A673 (cell line): Measurements from ENCODE around the gene GSE1. TPM values are rescaled to one million over a fixed set of nuclear protein-coding genes. Genes with fewer than 3 reads are reported as not detected.
A peak's percentile ranks its signal among the peaks of the same experiment; 100 is the strongest.

ENCODE experiments used
- BruUV-seq: library from RNA; stranded (reverse); fragments of 400-500 nt; replicated peaks from 2 replicates; lab custom pipeline; 2021; lab: Mats Ljungman, UMichigan
- CTCF ChIA-PET: fragments of 300-600 bp; sonication (Branson Sonifier 250); formaldehyde crosslinking; loops from one replicate; lab custom pipeline; 2022; ENCODE audit warnings: antibody characterized with exemption; lab: Charles Lee
- POLR2A ChIA-PET: fragments of 300-600 bp; sonication (Branson Sonifier 250); formaldehyde crosslinking; loops from one replicate; lab custom pipeline; 2022; ENCODE audit warnings: antibody characterized with exemption; ENCODE audit not compliant: low non-redundant PET; lab: Charles Lee
- DNase-seq: peaks from one replicate; pipeline ENCODE4 v3.0.0-alpha.2; 2015; ENCODE audit warnings: low spot score
- H3K27ac ChIP-seq: fragments of 200-600 bp; sonication (generic); 2 replicates; pipeline ENCODE4 v1.5.1; 2016; ENCODE audit warnings: mixed run types, low read depth, mild to moderate bottlenecking, mixed read lengths, antibody characterized with exemption, low read length; ENCODE audit not compliant: poor library complexity, severe bottlenecking
- H3K27me3 ChIP-seq: fragments of 200-600 bp; sonication (generic); replicated peaks from 2 replicates; pipeline ENCODE4 v1.6.1; 2017; ENCODE audit warnings: mixed run types, low read depth, mild to moderate bottlenecking, mixed read lengths, antibody characterized with exemption, low read length; ENCODE audit not compliant: insufficient read depth, poor library complexity
- H3K36me3 ChIP-seq: fragments of 200-600 bp; sonication (generic); 2 replicates; pipeline ENCODE4 v1.6.1; 2016; ENCODE audit warnings: mixed run types, mild to moderate bottlenecking, mixed read lengths, antibody characterized with exemption, low read length; ENCODE audit not compliant: insufficient read depth, poor library complexity, severe bottlenecking
- H3K4me1 ChIP-seq: fragments of 200-600 bp; sonication (generic); 2 replicates; pipeline ENCODE4 v1.6.1; 2017; ENCODE audit warnings: mixed run types, mild to moderate bottlenecking, mixed read lengths, antibody characterized with exemption, low read length; ENCODE audit not compliant: insufficient read depth, poor library complexity, severe bottlenecking
- H3K4me3 ChIP-seq: fragments of 200-600 bp; sonication (generic); 2 replicates; pipeline ENCODE4 v1.5.1; 2016; ENCODE audit warnings: low read depth, mixed run types, mild to moderate bottlenecking, mixed read lengths, low read length; ENCODE audit not compliant: poor library complexity, severe bottlenecking
- H3K9me3 ChIP-seq: fragments of 200-600 bp; sonication (generic); 2 replicates; pipeline ENCODE4 v1.6.1; 2016; ENCODE audit warnings: mixed run types, low read depth, mild to moderate bottlenecking, mixed read lengths, antibody characterized with exemption, low read length; ENCODE audit not compliant: poor library complexity, severe bottlenecking
- EZH2 ChIP-seq: fragments of 200-600 bp; sonication (generic); IDR thresholded peaks from 2 replicates; pipeline ENCODE4 v1.6.1; 2017; ENCODE audit warnings: borderline replicate concordance, low read depth, mild to moderate bottlenecking, mixed read lengths, antibody characterized with exemption, low read length; ENCODE audit not compliant: poor library complexity, severe bottlenecking
- intact Hi-C: fragments of 100-400 bp; cut with micrococcal nuclease; formaldehyde crosslinking; loops from one replicate; pipeline ENCODE4 v1.10.0; 2022; ENCODE audit not compliant: unreplicated experiment
- total RNA-seq: library from RNA; stranded (reverse); gene quantifications from 2 replicates; pipeline ENCODE4 v1.2.3, GENCODE V29; 2021
- TF ChIP-seq, protein P1 (sequence below): fragments of 300-800, 200-600 bp; sonication (generic); conservative IDR thresholded peaks from 2 replicates; pipeline ENCODE4 v1.5.1; 2017; ENCODE audit warnings: low read depth, mild to moderate bottlenecking, antibody characterized with exemption, low read length, moderate library complexity, mixed read lengths

GSE1 gene
- total RNA-seq, 1 experiment from 2014 or later, result 64.2 TPM

DNA sequence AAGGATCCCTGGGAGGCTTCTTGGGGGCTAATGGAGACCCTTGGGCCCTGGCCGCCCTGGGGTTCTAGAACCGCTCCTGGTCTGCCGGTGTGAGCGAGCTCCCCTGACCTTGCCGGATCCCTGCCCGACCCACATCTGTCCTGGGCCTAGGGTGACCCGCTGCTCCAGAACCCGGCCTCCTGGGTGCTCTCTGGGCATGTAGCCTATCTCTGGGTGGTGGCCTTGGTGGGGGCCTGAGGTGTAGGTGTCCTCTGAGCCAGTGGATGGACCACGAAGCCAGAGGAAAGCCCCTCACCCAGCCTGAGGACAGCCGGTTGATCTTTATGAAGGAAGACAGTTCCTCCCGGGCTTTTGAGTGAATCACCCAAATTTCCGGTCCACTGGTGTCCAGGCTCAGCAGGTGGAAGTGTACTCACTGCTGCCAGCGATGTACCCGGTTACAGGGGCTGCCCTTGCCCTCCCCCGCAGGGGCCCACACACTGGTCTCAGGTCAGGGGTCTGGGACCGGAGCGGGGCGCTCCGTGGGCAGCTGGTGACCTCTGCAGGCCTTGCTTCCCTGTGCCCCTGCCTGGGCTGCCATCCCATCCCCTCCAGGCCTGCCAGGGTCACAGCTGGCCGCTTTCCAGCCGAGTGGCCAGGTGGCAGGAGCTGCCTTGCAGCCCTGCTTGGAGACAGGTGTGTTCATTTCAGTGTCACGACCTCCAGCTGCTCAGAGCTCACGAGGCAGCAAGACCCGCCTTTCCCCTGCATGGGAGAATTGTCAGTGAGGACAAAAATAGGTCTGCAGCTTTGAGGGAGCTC lies 10.5 kb upstream of the GSE1 start:
- peaks cover 35% of the 10 kb centered on the region for H3K4me1 ChIP-seq
- ChIA-PET POLR2A (no interaction called here), CTCF (no interaction called here)
- no peak for DNase-seq
- no peaks in the 10 kb centered on the region for H3K27me3 ChIP-seq
- no peaks in the 10 kb centered on the region for H3K9me3 ChIP-seq
- BruUV-seq, result no TSS peak
- intact Hi-C loops, result no loop called here
- TF ChIP-seq, protein P1, sequence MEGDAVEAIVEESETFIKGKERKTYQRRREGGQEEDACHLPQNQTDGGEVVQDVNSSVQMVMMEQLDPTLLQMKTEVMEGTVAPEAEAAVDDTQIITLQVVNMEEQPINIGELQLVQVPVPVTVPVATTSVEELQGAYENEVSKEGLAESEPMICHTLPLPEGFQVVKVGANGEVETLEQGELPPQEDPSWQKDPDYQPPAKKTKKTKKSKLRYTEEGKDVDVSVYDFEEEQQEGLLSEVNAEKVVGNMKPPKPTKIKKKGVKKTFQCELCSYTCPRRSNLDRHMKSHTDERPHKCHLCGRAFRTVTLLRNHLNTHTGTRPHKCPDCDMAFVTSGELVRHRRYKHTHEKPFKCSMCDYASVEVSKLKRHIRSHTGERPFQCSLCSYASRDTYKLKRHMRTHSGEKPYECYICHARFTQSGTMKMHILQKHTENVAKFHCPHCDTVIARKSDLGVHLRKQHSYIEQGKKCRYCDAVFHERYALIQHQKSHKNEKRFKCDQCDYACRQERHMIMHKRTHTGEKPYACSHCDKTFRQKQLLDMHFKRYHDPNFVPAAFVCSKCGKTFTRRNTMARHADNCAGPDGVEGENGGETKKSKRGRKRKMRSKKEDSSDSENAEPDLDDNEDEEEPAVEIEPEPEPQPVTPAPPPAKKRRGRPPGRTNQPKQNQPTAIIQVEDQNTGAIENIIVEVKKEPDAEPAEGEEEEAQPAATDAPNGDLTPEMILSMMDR, result no peak
- TF ChIP-seq EZH2, result no peak
- no peaks in the 10 kb centered on the region for H3K36me3 ChIP-seq
- H3K4me3 ChIP-seq, result no peak overlapping the region
- peak overlapping the region; percentile 47 for H3K27ac ChIP-seq

DNA sequence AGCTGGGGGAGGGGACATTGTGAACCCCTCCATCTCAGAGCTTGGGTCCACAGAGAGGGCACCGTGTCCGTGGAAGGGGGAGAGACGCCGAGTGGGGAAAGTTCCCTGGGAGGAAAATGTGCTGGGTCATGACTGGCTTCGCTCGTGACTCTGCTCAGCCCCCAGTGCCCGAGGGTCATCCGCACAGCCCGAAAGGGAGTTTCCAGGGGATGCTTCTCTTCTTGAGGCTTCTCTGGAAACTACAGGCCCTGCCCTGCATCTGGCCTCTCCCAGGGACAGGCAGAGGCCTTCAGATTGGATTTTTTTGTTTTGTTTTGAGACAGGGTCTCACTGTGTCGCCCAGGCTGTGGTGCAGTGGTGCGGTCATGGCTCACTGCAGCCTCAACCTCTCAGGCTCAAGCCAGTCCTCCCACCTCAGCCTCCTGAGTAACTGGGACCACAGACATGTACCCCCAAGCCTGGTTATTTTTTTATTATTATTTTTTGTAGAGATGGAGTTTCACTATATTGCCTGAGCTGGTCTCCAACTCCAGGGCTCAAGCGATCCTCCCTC lies 9.8 kb upstream of the GSE1 start:
- no peaks in the 10 kb centered on the region for H3K36me3 ChIP-seq
- peaks cover 42% of the 10 kb centered on the region for H3K4me1 ChIP-seq
- no peaks in the 10 kb centered on the region for H3K27me3 ChIP-seq
- no peak for TF ChIP-seq EZH2
- TF ChIP-seq, protein P1, result no peak
- BruUV-seq, result no TSS peak
- CTCF ChIA-PET, result no interaction called here
- DNase-seq, result no peak
- intact Hi-C loops, result no loop called here
- H3K9me3 ChIP-seq, result no peaks in the 10 kb centered on the region
- POLR2A ChIA-PET, result no interaction called here
- peak overlapping the region; percentile 47 for H3K27ac ChIP-seq
- no peak overlapping the region for H3K4me3 ChIP-seq

DNA sequence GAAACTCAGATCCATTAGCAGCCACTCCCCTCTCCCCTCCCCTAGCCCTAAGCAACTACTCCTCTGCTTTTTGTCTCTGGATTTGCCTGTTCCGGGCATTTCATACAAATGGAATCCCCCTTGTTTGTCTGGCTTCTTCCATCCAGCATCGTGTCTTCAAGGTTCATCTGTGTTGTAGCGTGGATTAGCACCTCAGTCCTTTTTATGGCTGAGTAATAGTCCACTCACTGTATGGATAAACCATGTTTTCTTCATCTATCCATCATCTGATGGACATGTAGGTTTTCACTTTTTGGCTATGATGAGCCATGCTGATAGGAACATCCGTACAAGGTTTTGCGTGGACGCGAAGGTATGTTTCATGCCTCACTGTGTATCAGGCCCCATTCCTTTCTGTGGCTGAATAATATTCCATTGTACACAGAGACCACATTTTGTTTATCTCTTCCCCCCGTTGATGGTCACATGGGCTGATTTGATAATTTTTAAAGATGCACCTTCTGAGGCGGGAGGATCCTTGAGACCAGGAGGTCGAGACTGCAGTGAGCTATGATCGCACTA lies 8.9 kb upstream of the GSE1 start:
- TF ChIP-seq, protein P1, result no peak
- no peak for TF ChIP-seq EZH2
- POLR2A ChIA-PET, result no interaction called here
- CTCF ChIA-PET, result no interaction called here

More for the DNA sequence above, 8.9 kb upstream of the GSE1 start:
- H3K4me3 ChIP-seq, result no peak overlapping the region
- no TSS peak for BruUV-seq
- H3K4me1 ChIP-seq, result peaks cover 43% of the 10 kb centered on the region
- no peaks in the 10 kb centered on the region for H3K9me3 ChIP-seq
- H3K27me3 ChIP-seq, result no peaks in the 10 kb centered on the region
- no peak for DNase-seq
- H3K36me3 ChIP-seq, result no peaks in the 10 kb centered on the region
- no peak overlapping the region for H3K27ac ChIP-seq
- intact Hi-C loops, result no loop called here
